Suprapubic skin (tissue), 4 donors: ENCODE data around the gene ALDH9A1. TPM values are rescaled to one million over a fixed set of nuclear protein-coding genes. Genes with fewer than 3 reads are reported as not detected.

Source experiments
- DNase-seq, 2 donors: peaks; one replicate each; pipeline ENCODE4 v3.0.0-alpha.2; 2019; ENCODE audit warnings: low spot score in 2 of 2
- H3K27ac ChIP-seq: fragments of 200-600 bp; sonication (generic); one replicate; pipeline ENCODE4 v1.5.1; 2019
- H3K27me3 ChIP-seq: fragments of 200-600 bp; sonication (generic); one replicate; pipeline ENCODE4 v1.5.1; 2019
- H3K36me3 ChIP-seq: fragments of 200-600 bp; sonication (generic); one replicate; pipeline ENCODE4 v1.5.1; 2019
- H3K4me1 ChIP-seq: fragments of 200-600 bp; sonication (generic); one replicate; pipeline ENCODE4 v1.5.1; 2019
- H3K4me3 ChIP-seq: fragments of 200-600 bp; sonication (generic); one replicate; pipeline ENCODE4 v1.5.1; 2019; ENCODE audit warnings: mild to moderate bottlenecking
- H3K9me3 ChIP-seq: fragments of 200-600 bp; sonication (generic); one replicate; pipeline ENCODE4 v1.5.1; 2019
- CTCF ChIP-seq, 2 donors: fragments of 200-600 bp in 1 of 2; fragments of 450-650 bp in 1 of 2; sonication (generic) in 1 of 2; IDR thresholded peaks; one replicate each; pipeline ENCODE4 v1.5.1; 2016 to 2019; ENCODE audit warnings: antibody characterized with exemption in 2 of 2, mild to moderate bottlenecking in 1 of 2, moderate library complexity in 1 of 2
- EP300 ChIP-seq: sonication (generic); formaldehyde crosslinking; IDR thresholded peaks from one replicate; pipeline ENCODE4 v1.6.1; 2017; ENCODE audit warnings: antibody characterized with exemption
- POLR2A ChIP-seq, 2 donors: fragments of 450-650 bp; IDR thresholded peaks; one replicate each; pipeline ENCODE4 v1.6.1; 2017; ENCODE audit warnings: antibody characterized with exemption in 2 of 2, mild to moderate bottlenecking in 2 of 2, moderate library complexity in 2 of 2
- POLR2AphosphoS5 ChIP-seq, 3 donors: sonication (generic); formaldehyde crosslinking; IDR thresholded peaks; one replicate each; pipeline ENCODE4 v1.6.1; 2017; ENCODE audit warnings: antibody characterized with exemption in 3 of 3
- WGBS: methylation state at CpG from one replicate; pipeline ENCODE4 v1.1.5; 2018; 5-methylcytosine and 5-hydroxymethylcytosine counted together
- total RNA-seq, 4 donors: library from RNA; depleted of rRNA; stranded (reverse); fragments of >200 nt; gene quantifications; one replicate each; pipeline ENCODE4 v1.1.0, GENCODE V29; 2016

The ALDH9A1 gene
- total RNA-seq, 4 donors from 2014 or later = 59.7 to 91.5 (median 76.9) TPM

- Histone ChIP-seq H3K36me3 (no peaks in the 10 kb centered on the region), H3K4me1 (peaks cover 29% of the 10 kb centered on the region), H3K27me3 (no peaks in the 10 kb centered on the region), H3K4me3 (no peak overlapping the region), H3K27ac (no peak overlapping the region), H3K9me3 (no peaks in the 10 kb centered on the region)
- DNase-seq = no peak
- TF ChIP-seq POLR2AphosphoS5 (IDR thresholded peaks at IDR 0.05) = no peak
- TF ChIP-seq CTCF (IDR thresholded peaks at IDR 0.05) = no peak
- TF ChIP-seq POLR2A (IDR thresholded peaks at IDR 0.05) = no peak
- TF ChIP-seq EP300 = no peak
- 85% methylated on average over 6 of the region's 6 CpGs for WGBS
Measured at GRCh38 chr1:165628147-165628822, 70.1 kb downstream of the ALDH9A1 start.

GRCh38 chr1:165624441-165624840, 73.9 kb downstream of the ALDH9A1 start:
- no peak for DNase-seq
- H3K36me3 ChIP-seq = no peaks in the 10 kb centered on the region
- H3K4me3 ChIP-seq = no peak overlapping the region
- no peaks in the 10 kb centered on the region for H3K9me3 ChIP-seq
- H3K27ac ChIP-seq = no peak overlapping the region
- WGBS = 89% methylated on average over 4 of the region's 4 CpGs
- no peak for TF ChIP-seq POLR2AphosphoS5 (IDR thresholded peaks at IDR 0.05)
- TF ChIP-seq CTCF (IDR thresholded peaks at IDR 0.05) = no peak
- TF ChIP-seq EP300 = no peak
- no peak for TF ChIP-seq POLR2A (IDR thresholded peaks at IDR 0.05)
- H3K27me3 ChIP-seq = no peaks in the 10 kb centered on the region
- H3K4me1 ChIP-seq = peaks cover 3% of the 10 kb centered on the region

GRCh38 chr1:165623624-165624023, 74.7 kb downstream of the ALDH9A1 start:
- Histone ChIP-seq H3K36me3 (no peaks in the 10 kb centered on the region), H3K27me3 (no peaks in the 10 kb centered on the region), H3K4me3 (no peak overlapping the region), H3K9me3 (no peaks in the 10 kb centered on the region), H3K4me1 (no peaks in the 10 kb centered on the region), H3K27ac (no peak overlapping the region)
- TF ChIP-seq EP300 (no peak), CTCF (IDR thresholded peaks at IDR 0.05) (no peak), POLR2A (IDR thresholded peaks at IDR 0.05) (no peak), POLR2AphosphoS5 (IDR thresholded peaks at IDR 0.05) (no peak)
- no peak for DNase-seq

GRCh38 chr1:165619647-165620151, 78.7 kb downstream of the ALDH9A1 start:
- Histone ChIP-seq H3K27ac (no peak overlapping the region), H3K4me3 (no peak overlapping the region), H3K27me3 (no peaks in the 10 kb centered on the region), H3K4me1 (no peaks in the 10 kb centered on the region), H3K9me3 (no peaks in the 10 kb centered on the region), H3K36me3 (no peaks in the 10 kb centered on the region)
- no peak for DNase-seq
- 74% methylated on average over 1 of the region's 1 CpG for WGBS
- TF ChIP-seq POLR2A (IDR thresholded peaks at IDR 0.05) = no peak
- no peak for TF ChIP-seq CTCF (IDR thresholded peaks at IDR 0.05)
- no peak for TF ChIP-seq POLR2AphosphoS5 (IDR thresholded peaks at IDR 0.05)
- no peak for TF ChIP-seq EP300

- no peak for DNase-seq
- Histone ChIP-seq H3K36me3 (no peaks in the 10 kb centered on the region), H3K27ac (no peak overlapping the region), H3K4me1 (no peaks in the 10 kb centered on the region), H3K9me3 (no peaks in the 10 kb centered on the region), H3K27me3 (no peaks in the 10 kb centered on the region), H3K4me3 (no peak overlapping the region)
- TF ChIP-seq CTCF (IDR thresholded peaks at IDR 0.05) = no peak
- no peak for TF ChIP-seq EP300
- no peak for TF ChIP-seq POLR2AphosphoS5 (IDR thresholded peaks at IDR 0.05)
- no peak for TF ChIP-seq POLR2A (IDR thresholded peaks at IDR 0.05)
- 90% methylated on average over 8 of the region's 8 CpGs for WGBS
Measured at GRCh38 chr1:165616987-165617546, 81.3 kb downstream of the ALDH9A1 start.
